ENCODE data around the gene ECHDC3.

The ECHDC3 gene

GRCh38 chr10:11740907-11741306 is 1.3 kb upstream of the ECHDC3 start:
- TF ChIP-seq, protein P1, sequence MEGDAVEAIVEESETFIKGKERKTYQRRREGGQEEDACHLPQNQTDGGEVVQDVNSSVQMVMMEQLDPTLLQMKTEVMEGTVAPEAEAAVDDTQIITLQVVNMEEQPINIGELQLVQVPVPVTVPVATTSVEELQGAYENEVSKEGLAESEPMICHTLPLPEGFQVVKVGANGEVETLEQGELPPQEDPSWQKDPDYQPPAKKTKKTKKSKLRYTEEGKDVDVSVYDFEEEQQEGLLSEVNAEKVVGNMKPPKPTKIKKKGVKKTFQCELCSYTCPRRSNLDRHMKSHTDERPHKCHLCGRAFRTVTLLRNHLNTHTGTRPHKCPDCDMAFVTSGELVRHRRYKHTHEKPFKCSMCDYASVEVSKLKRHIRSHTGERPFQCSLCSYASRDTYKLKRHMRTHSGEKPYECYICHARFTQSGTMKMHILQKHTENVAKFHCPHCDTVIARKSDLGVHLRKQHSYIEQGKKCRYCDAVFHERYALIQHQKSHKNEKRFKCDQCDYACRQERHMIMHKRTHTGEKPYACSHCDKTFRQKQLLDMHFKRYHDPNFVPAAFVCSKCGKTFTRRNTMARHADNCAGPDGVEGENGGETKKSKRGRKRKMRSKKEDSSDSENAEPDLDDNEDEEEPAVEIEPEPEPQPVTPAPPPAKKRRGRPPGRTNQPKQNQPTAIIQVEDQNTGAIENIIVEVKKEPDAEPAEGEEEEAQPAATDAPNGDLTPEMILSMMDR (IDR thresholded peaks at IDR 0.05; ENCODE audit: low read depth, low read length) = no peak
- no peak for DNase-seq (ENCODE audit: low read depth in 2 of 2)
- no peak overlapping the region for H3K4me3 ChIP-seq (replicated peaks in 1 of 2; ENCODE audit: low read depth in 2 of 2, low read length in 2 of 2)

DNA sequence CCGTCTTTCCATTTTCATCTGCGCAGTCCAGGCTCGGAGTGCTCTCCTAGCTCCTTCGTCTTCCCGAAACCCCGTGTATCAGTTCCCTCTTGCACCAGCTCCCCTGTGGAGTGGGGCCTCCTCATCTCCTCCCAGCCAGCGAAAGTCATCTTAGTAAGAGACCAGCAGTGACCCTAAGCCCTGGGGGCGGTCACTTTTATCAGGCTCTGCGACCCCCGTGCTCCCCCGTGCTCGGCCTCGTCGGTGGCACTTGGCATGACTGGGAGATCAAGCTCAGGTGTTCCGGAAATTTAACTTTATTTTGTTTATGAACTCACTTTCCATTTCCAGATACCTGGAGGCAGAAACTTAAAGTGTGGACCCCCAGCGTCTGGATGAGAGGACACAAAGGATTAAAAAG is 574 bp upstream of the ECHDC3 start:
- peak overlapping the region; percentile 44 to 47 for H3K4me3 ChIP-seq (replicated peaks in 1 of 2; ENCODE audit: low read depth in 2 of 2, low read length in 2 of 2)
- no peak for DNase-seq (ENCODE audit: low read depth in 2 of 2)
- TF ChIP-seq, protein P1 (IDR thresholded peaks at IDR 0.05; ENCODE audit: low read depth, low read length) = no peak

GRCh38 chr10:11742779-11743298 is 657 bp downstream of the ECHDC3 start:
- DNase-seq (ENCODE audit: low read depth in 2 of 2) = no peak
- peak overlapping the region; percentile 41 to 56 for H3K4me3 ChIP-seq (replicated peaks in 1 of 2; ENCODE audit: low read depth in 2 of 2, low read length in 2 of 2)
- TF ChIP-seq, protein P1 (IDR thresholded peaks at IDR 0.05; ENCODE audit: low read depth, low read length) = no peak

DNA sequence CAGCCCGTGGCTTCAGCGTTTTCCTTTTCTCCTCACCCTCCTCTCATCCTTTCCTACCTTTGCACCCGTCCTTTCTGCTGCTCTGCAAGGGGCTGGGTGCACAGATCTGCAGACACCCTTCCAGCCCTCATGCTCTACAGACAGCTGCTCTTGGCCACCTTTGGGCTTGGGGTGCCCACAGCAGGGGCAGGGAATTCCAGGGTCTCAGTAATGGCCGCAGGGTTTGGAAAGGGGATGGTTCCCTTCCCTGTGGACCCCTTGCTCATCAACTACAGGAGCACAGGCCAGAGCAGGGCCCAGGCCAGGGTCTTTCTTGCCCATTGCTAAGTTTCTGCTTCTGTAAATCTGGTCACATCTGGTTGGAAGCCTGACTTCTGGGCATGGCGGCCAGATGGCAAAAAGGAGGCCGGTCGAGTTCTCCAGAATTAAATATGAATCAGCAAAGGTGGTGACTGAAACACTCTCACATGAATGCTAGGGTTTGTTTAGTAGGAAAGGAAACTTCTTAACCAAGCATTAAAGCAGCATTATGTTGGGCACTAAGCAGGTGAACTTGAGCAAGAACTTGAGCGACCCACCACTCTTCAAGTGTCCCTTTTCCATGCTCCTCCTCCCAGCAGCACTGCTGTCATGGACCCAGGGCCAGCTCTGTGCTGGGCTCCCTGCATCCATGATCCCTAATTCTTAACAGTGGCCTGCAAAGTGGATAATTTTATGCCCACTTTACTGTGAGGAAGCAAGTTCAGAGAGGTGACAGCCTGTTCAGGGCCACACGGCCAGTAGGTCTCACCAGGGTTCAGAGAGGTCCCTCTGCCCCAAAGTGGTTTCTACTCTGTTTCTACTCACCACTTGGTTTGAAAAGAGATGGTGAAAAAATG is 1.5 kb downstream of the ECHDC3 start:
- H3K4me3 ChIP-seq (replicated peaks in 1 of 2; ENCODE audit: low read depth in 2 of 2, low read length in 2 of 2) = no peak overlapping the region
- no peak for DNase-seq (ENCODE audit: low read depth in 2 of 2)
- TF ChIP-seq, protein P1 (IDR thresholded peaks at IDR 0.05; ENCODE audit: low read depth, low read length) = no peak

- no peak overlapping the region for H3K4me3 ChIP-seq (replicated peaks in 1 of 2; ENCODE audit: low read depth in 2 of 2, low read length in 2 of 2)
- TF ChIP-seq, protein P1 (IDR thresholded peaks at IDR 0.05; ENCODE audit: low read depth, low read length) = no peak
- DNase-seq (ENCODE audit: low read depth in 2 of 2) = no peak
Observed at GRCh38 chr10:11745045-11745444, 2.9 kb downstream of the ECHDC3 start.

DNA sequence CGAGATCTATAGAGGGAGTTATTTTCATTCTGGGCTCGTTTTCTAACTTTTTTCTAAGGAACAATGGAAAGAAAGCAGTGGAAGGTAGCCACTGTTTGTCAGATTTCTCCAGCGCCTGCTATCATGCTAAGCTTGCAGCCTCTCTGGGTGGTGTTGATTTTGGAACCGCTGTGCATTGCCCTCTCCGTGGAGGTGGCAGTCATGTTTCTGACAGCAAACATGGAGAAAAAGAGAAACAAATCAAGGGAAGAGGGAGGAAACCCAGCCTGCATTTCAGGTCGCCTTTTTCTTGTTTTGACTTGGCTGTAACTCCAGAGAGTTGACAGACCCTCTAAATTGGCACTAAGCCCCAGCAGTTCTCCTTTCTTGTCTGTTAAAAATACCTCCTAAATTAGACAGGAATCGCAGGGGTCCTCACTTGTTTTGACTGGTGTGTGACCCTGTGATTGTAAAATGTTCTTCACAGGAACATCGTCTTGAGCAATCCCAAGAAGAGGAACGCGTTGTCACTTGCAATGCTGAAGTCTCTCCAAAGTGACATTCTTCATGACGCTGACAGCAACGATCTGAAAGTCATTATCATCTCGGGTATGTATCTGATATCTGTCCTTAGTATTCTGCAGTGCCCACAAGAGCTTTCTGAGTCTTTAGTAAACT is 4.8 kb downstream of the ECHDC3 start:
- no peak overlapping the region for H3K4me3 ChIP-seq (replicated peaks in 1 of 2; ENCODE audit: low read depth in 2 of 2, low read length in 2 of 2)
- peak; percentile 17 to 38 for DNase-seq (ENCODE audit: low read depth in 2 of 2)
- TF ChIP-seq, protein P1 (IDR thresholded peaks at IDR 0.05; ENCODE audit: low read depth, low read length) = no peak

Data from cardiac fibroblast (primary cell).